ENCODE measurements around the gene HJV. TPM values are rescaled to one million over a fixed set of nuclear protein-coding genes. Genes with fewer than 3 reads are reported as not detected.

The HJV gene
- polyA plus RNA-seq, 3 donors = not detected

- no peak for DNase-seq
- intact Hi-C loops (cut with micrococcal nuclease) = loop anchor here in 1 of 2 donors (5.0 kb wide), 1 partner anchor 58 kb away; the partner anchor contains the start of gene PEX11B
- Histone ChIP-seq H3K79me2 (ENCODE audit: insufficient read depth, low read length) (peaks cover 15% of the 10 kb centered on the region), H3K27ac (ENCODE audit: low read depth in 1 of 2, low read length in 2 of 2) (no peak overlapping the region), H3K4me1 (ENCODE audit: control insufficient read depth in 1 of 2, insufficient read depth in 2 of 2, low read length in 2 of 2) (peaks cover 28 to 32% of the 10 kb centered on the region in 2 donors), H3K36me3 (replicated peaks in 1 of 2; ENCODE audit: control insufficient read depth in 1 of 2, insufficient read depth in 2 of 2, low read length in 2 of 2) (peaks cover 0 to 6% of the 10 kb centered on the region in 2 donors), H3K9me3 (replicated peaks in 1 of 2; ENCODE audit: control insufficient read depth in 1 of 2, insufficient read depth in 1 of 2, low read length in 2 of 2) (no peaks in the 10 kb centered on the region), H3K9ac (ENCODE audit: insufficient read depth, low read length, poor library complexity, severe bottlenecking) (no peak overlapping the region), H4K20me1 (ENCODE audit: insufficient read depth, low read length) (no peaks in the 10 kb centered on the region), H3K27me3 (ENCODE audit: control insufficient read depth in 2 of 2, insufficient read depth in 2 of 2, low read length in 2 of 2) (no peaks in the 10 kb centered on the region), H3K4me2 (replicated peaks; ENCODE audit: extremely low read depth, low read length, poor library complexity, severe bottlenecking) (no peak overlapping the region), H2AFZ (ENCODE audit: insufficient read depth, low read depth, low read length, poor library complexity, severe bottlenecking) (no peak overlapping the region), H3K4me3 (replicated peaks in 1 of 3; ENCODE audit: low read depth in 2 of 3, low read length in 3 of 3) (no peak overlapping the region)
- H3K4me3 Mint-ChIP-seq = no peak overlapping the region
- TF ChIP-seq CTCF (IDR thresholded peaks at IDR 0.05) = no peak
- H3K36me3 Mint-ChIP-seq = peaks cover 7 to 19% of the 10 kb centered on the region in 2 donors
- H3K27ac Mint-ChIP-seq = no peak overlapping the region
- WGBS (ENCODE audit: insufficient coverage) = 84% methylated on average over 3 of the region's 4 CpGs
- peaks cover 5% of the 10 kb centered on the region for H3K4me1 Mint-ChIP-seq
- peaks cover 0 to 2% (median 0%) of the 10 kb centered on the region in 3 donors for H3K27me3 Mint-ChIP-seq (ENCODE audit: low read depth in 3 of 3)
- no peaks in the 10 kb centered on the region for H3K9me3 Mint-ChIP-seq
These were observed 46.3 kb downstream of the HJV start for GRCh38 chr1:145975216-145975615.

GRCh38 chr1:145974721-145975120, 46.8 kb downstream of the HJV start:
- no peaks in the 10 kb centered on the region for H3K9me3 Mint-ChIP-seq
- no peaks in the 10 kb centered on the region for H3K9me3 ChIP-seq (replicated peaks in 1 of 2; ENCODE audit: control insufficient read depth in 1 of 2, insufficient read depth in 1 of 2, low read length in 2 of 2)
- H3K4me3 ChIP-seq (replicated peaks in 1 of 3; ENCODE audit: low read depth in 2 of 3, low read length in 3 of 3) = no peak overlapping the region
- peaks cover 7 to 19% of the 10 kb centered on the region in 2 donors for H3K36me3 Mint-ChIP-seq
- no peak for DNase-seq
- no peak overlapping the region for H3K27ac Mint-ChIP-seq
- peaks cover 23 to 27% of the 10 kb centered on the region in 2 donors for H3K4me1 ChIP-seq (ENCODE audit: control insufficient read depth in 1 of 2, insufficient read depth in 2 of 2, low read length in 2 of 2)
- H2AFZ ChIP-seq (ENCODE audit: insufficient read depth, low read depth, low read length, poor library complexity, severe bottlenecking) = no peak overlapping the region
- H3K36me3 ChIP-seq (replicated peaks in 1 of 2; ENCODE audit: control insufficient read depth in 1 of 2, insufficient read depth in 2 of 2, low read length in 2 of 2) = peaks cover 0 to 6% of the 10 kb centered on the region in 2 donors
- TF ChIP-seq CTCF (IDR thresholded peaks at IDR 0.05) = no peak
- 96% methylated on average over 7 of the region's 7 CpGs for WGBS (ENCODE audit: insufficient coverage)
- intact Hi-C loops (cut with micrococcal nuclease) = loop anchor here in 1 of 2 donors (5.0 kb wide), 1 partner anchor 57 kb away; the partner anchor contains the start of gene PEX11B
- no peaks in the 10 kb centered on the region for H4K20me1 ChIP-seq (ENCODE audit: insufficient read depth, low read length)
- no peak overlapping the region for H3K4me3 Mint-ChIP-seq
- peaks cover 5% of the 10 kb centered on the region for H3K4me1 Mint-ChIP-seq
- H3K79me2 ChIP-seq (ENCODE audit: insufficient read depth, low read length) = peaks cover 15% of the 10 kb centered on the region
- H3K27me3 Mint-ChIP-seq (ENCODE audit: low read depth in 3 of 3) = peaks cover 0 to 2% (median 0%) of the 10 kb centered on the region in 3 donors
- H3K27me3 ChIP-seq (ENCODE audit: control insufficient read depth in 2 of 2, insufficient read depth in 2 of 2, low read length in 2 of 2) = no peaks in the 10 kb centered on the region
- H3K4me2 ChIP-seq (replicated peaks; ENCODE audit: extremely low read depth, low read length, poor library complexity, severe bottlenecking) = no peak overlapping the region
- H3K27ac ChIP-seq (ENCODE audit: low read depth in 1 of 2, low read length in 2 of 2) = no peak overlapping the region
- H3K9ac ChIP-seq (ENCODE audit: insufficient read depth, low read length, poor library complexity, severe bottlenecking) = no peak overlapping the region
